A673 (cell line): ENCODE results near the gene KDM1A.

Experiments
- CTCF ChIP-seq: fragments of 300-800, 200-600 bp; sonication (generic); conservative IDR thresholded peaks from 2 replicates; pipeline ENCODE4 v1.5.1; 2017; ENCODE audit warnings: low read depth, mild to moderate bottlenecking, antibody characterized with exemption, low read length, moderate library complexity, mixed read lengths
- EZH2 ChIP-seq: fragments of 200-600 bp; sonication (generic); IDR thresholded peaks from 2 replicates; pipeline ENCODE4 v1.6.1; 2017; ENCODE audit warnings: borderline replicate concordance, low read depth, mild to moderate bottlenecking, mixed read lengths, antibody characterized with exemption, low read length; ENCODE audit not compliant: poor library complexity, severe bottlenecking

- TF ChIP-seq CTCF (no peak), EZH2 (no peak)
Observed at GRCh38 chr1:23099171-23099536, 79.9 kb downstream of the KDM1A start.
